K562 (cell line): ENCODE measurements around the gene RGS3. TPM values are rescaled to one million over a fixed set of nuclear protein-coding genes. Genes with fewer than 3 reads are reported as not detected.

Experiments used
- CBX1 ChIP-seq: sonication (generic); IDR thresholded peaks from 2 replicates; pipeline ENCODE4 v1.6.1; 2016; ENCODE audit warnings: antibody characterized with exemption, low read depth, mild to moderate bottlenecking
- CCAR2 ChIP-seq: fragments of 200-400 bp; formaldehyde crosslinking; IDR thresholded peaks from 2 replicates; pipeline ENCODE4 v1.6.1; 2017; ENCODE audit warnings: mild to moderate bottlenecking, low read depth, low read length
- FIP1L1 ChIP-seq: fragments of 200-400 bp; formaldehyde crosslinking; IDR thresholded peaks from 2 replicates; pipeline ENCODE4 v1.6.1; 2018; ENCODE audit warnings: mild to moderate bottlenecking, low read depth, low read length; ENCODE audit not compliant: poor library complexity, severe bottlenecking
- KAT2B ChIP-seq: IDR thresholded peaks from one replicate; pipeline ENCODE4 v1.6.1; 2012; ENCODE audit warnings: low read depth, mild to moderate bottlenecking, control low read depth, inconsistent platforms, low read length, moderate library complexity
- MBD1 ChIP-seq: fragments of 250-450 bp; sonication (Bioruptor Pico); IDR thresholded peaks from 2 replicates; pipeline ENCODE4 v1.8.0; 2022; ENCODE audit warnings: inconsistent platforms
- ZBTB2 ChIP-seq: fragments of 450-650 bp; IDR thresholded peaks from 2 replicates; pipeline ENCODE4 v1.6.1; 2016; ENCODE audit warnings: antibody characterized with exemption
- ZFP36 ChIP-seq: fragments of 150-350 bp; IDR thresholded peaks from 2 replicates; pipeline ENCODE4 v1.6.1; 2018; ENCODE audit warnings: low read length, low read depth; ENCODE audit not compliant: partially characterized antibody
- ZHX1 ChIP-seq: fragments of 150-350 bp; conservative IDR thresholded peaks from 2 replicates; pipeline ENCODE4 v1.6.1; 2014; ENCODE audit warnings: low read length
- polyA plus RNA-seq, 8 experiments: library from polyadenylated mRNA; depleted of rRNA in 4 of 8; stranded (reverse) in 5 of 8; unstranded in 3 of 8; fragments of >200 nt; fragmentation: Nextera tagmentation in 2 of 8; fragmentation: Illumina TruSeq in 1 of 8; extraction: Ambion mirVana in 2 of 8; extraction: Trizol in 1 of 8; gene quantifications; 2 replicates each; pipeline versions ENCODE4 v1.2.1 to v1.2.3, GENCODE V29; 2011 to 2014; ENCODE audit warnings: inconsistent platforms in 1 of 8, missing spikeins in 1 of 8
- total RNA-seq, 7 experiments: library from RNA; depleted of rRNA in 6 of 7; stranded (reverse); fragments of >200 nt in 6 of 7; fragmentation: Illumina TruSeq in 2 of 7; extraction: Trizol in 2 of 7; gene quantifications; 2 replicates each; pipeline versions ENCODE4 v1.2.1 to v1.2.3, GENCODE V29; 2011 to 2021; ENCODE audit warnings: low replicate concordance in 1 of 7

The RGS3 gene
- total and polyA plus RNA-seq, 9 of the 15 experiments (the other 6 are each of a cell fraction or from before 2014, with no cell fraction given), result 0.08 to 2.9 (median 0.95) TPM

- no peak for TF ChIP-seq ZHX1
- TF ChIP-seq ZFP36, result no peak
- TF ChIP-seq ZBTB2, result no peak
- TF ChIP-seq KAT2B, result no peak
- no peak for TF ChIP-seq CBX1
- TF ChIP-seq CCAR2, result no peak
- TF ChIP-seq MBD1 (CRISPR knock-in tag), result no peak
- no peak for TF ChIP-seq FIP1L1
Measured at GRCh38 chr9:113580954-113581311, 117.4 kb downstream of the RGS3 start (continued).
